H9 (cell line): ENCODE data around the gene PXDN. TPM values are rescaled to one million over a fixed set of nuclear protein-coding genes. Genes with fewer than 3 reads are reported as not detected.

Source experiments
- DNase-seq: peaks from one replicate; pipeline ENCODE4 v3.0.0-alpha.2; 2017
- H2AFZ ChIP-seq: one replicate; pipeline ENCODE4 v1.6.1; 2013; ENCODE audit warnings: mild to moderate bottlenecking, low read length, control low read depth, moderate library complexity
- H2AK5ac ChIP-seq: 2 replicates; pipeline ENCODE4 v1.6.1; 2013; ENCODE audit warnings: low read length, control low read depth, mixed read lengths; ENCODE audit not compliant: insufficient read length
- H2BK120ac ChIP-seq: one replicate; pipeline ENCODE4 v1.6.1; 2013; ENCODE audit warnings: low read depth, mild to moderate bottlenecking, low read length, control low read depth, inconsistent platforms; ENCODE audit not compliant: poor library complexity, severe bottlenecking
- H2BK12ac ChIP-seq: 2 replicates; pipeline ENCODE4 v1.6.1; 2013; ENCODE audit warnings: low read length, control low read depth, mixed read lengths, low read depth; ENCODE audit not compliant: insufficient read length
- H2BK15ac ChIP-seq: 2 replicates; pipeline ENCODE4 v1.6.1; 2013; ENCODE audit warnings: low read depth, low read length, control low read depth
- H2BK20ac ChIP-seq: one replicate; pipeline ENCODE4 v1.6.1; 2013; ENCODE audit warnings: low read depth, mild to moderate bottlenecking, low read length, control low read depth, inconsistent platforms; ENCODE audit not compliant: poor library complexity, severe bottlenecking
- H2BK5ac ChIP-seq: 2 replicates; pipeline ENCODE4 v1.6.1; 2013; ENCODE audit warnings: low read length, control low read depth, mixed read lengths; ENCODE audit not compliant: insufficient read length
- H3K14ac ChIP-seq: 2 replicates; pipeline ENCODE4 v1.6.1; 2013; ENCODE audit warnings: low read length, control low read depth; ENCODE audit not compliant: insufficient read depth
- H3K18ac ChIP-seq: 2 replicates; pipeline ENCODE4 v1.6.1; 2013; ENCODE audit warnings: low read depth, mild to moderate bottlenecking, mixed read lengths, low read length, control low read depth; ENCODE audit not compliant: insufficient read length
- H3K23ac ChIP-seq: 2 replicates; pipeline ENCODE4 v1.6.1; 2013; ENCODE audit warnings: low read length, control low read depth, mixed read lengths, low read depth; ENCODE audit not compliant: insufficient read length
- H3K23me2 ChIP-seq: 2 replicates; pipeline ENCODE4 v1.6.1; 2013; ENCODE audit warnings: low read depth, mild to moderate bottlenecking, mixed read lengths, low read length, control low read depth; ENCODE audit not compliant: insufficient read length, poor library complexity, severe bottlenecking
- H3K27ac ChIP-seq: 2 replicates; pipeline ENCODE4 v1.5.1; 2013; ENCODE audit warnings: low read length, control low read depth, mixed read lengths, low read depth; ENCODE audit not compliant: insufficient read length
- H3K27me3 ChIP-seq: 2 replicates; pipeline ENCODE4 v1.6.1; 2013; ENCODE audit warnings: low read length, control low read depth, inconsistent platforms; ENCODE audit not compliant: insufficient read depth
- H3K4ac ChIP-seq: 2 replicates; pipeline ENCODE4 v1.6.1; 2013; ENCODE audit warnings: low read depth, mild to moderate bottlenecking, control low read depth, inconsistent platforms, low read length, moderate library complexity
- H3K4me1 ChIP-seq: 2 replicates; pipeline ENCODE4 v1.6.1; 2013; ENCODE audit warnings: low read length, control low read depth, inconsistent platforms; ENCODE audit not compliant: insufficient read depth
- H3K4me2 ChIP-seq: 2 replicates; pipeline ENCODE4 v1.6.1; 2013; ENCODE audit warnings: low read length, control low read depth, mixed read lengths; ENCODE audit not compliant: insufficient read length, insufficient read depth
- H3K56ac ChIP-seq: 2 replicates; pipeline ENCODE4 v1.6.1; 2013; ENCODE audit warnings: low read depth, mild to moderate bottlenecking, mixed read lengths, low read length, control low read depth; ENCODE audit not compliant: insufficient read length
- H3K79me1 ChIP-seq: 2 replicates; pipeline ENCODE4 v1.6.1; 2013; ENCODE audit warnings: low read depth, mild to moderate bottlenecking, moderate library complexity, low read length, control low read depth, inconsistent platforms; ENCODE audit not compliant: insufficient read depth, poor library complexity, severe bottlenecking
- H3K79me2 ChIP-seq: 2 replicates; pipeline ENCODE4 v1.6.1; 2013; ENCODE audit warnings: low read length, control low read depth, inconsistent platforms; ENCODE audit not compliant: insufficient read depth
- H3K9ac ChIP-seq: 2 replicates; pipeline ENCODE4 v1.6.1; 2013; ENCODE audit warnings: low read length, control low read depth, mixed read lengths; ENCODE audit not compliant: insufficient read length; ENCODE audit errors: extremely low read depth
- H3K9me3 ChIP-seq: one replicate; pipeline ENCODE4 v1.6.1; 2013; ENCODE audit warnings: low read depth, low read length, inconsistent platforms; ENCODE audit not compliant: control insufficient read depth
- H3T11ph ChIP-seq: one replicate; pipeline ENCODE4 v1.6.1; 2013; ENCODE audit warnings: mild to moderate bottlenecking, low read length, control low read depth, inconsistent platforms
- H4K20me1 ChIP-seq: one replicate; pipeline ENCODE4 v1.6.1; 2013; ENCODE audit not compliant: control insufficient read depth, insufficient read length, insufficient read depth
- H4K5ac ChIP-seq: 2 replicates; pipeline ENCODE4 v1.6.1; 2013; ENCODE audit warnings: low read depth, mild to moderate bottlenecking, mixed read lengths, low read length, control low read depth; ENCODE audit not compliant: insufficient read length
- H4K8ac ChIP-seq: replicated peaks from 2 replicates; pipeline ENCODE4 v1.6.1; 2013; ENCODE audit warnings: low read length, control low read depth, mixed read lengths, low read depth; ENCODE audit not compliant: insufficient read length
- H4K91ac ChIP-seq: 2 replicates; pipeline ENCODE4 v1.6.1; 2013; ENCODE audit warnings: low read depth, mild to moderate bottlenecking, moderate library complexity, mixed read lengths, low read length, control low read depth; ENCODE audit not compliant: insufficient read length
- H3K27ac Mint-ChIP-seq, 3 experiments: 2 replicates in 2 of 3; 3 replicates in 1 of 3; pipeline ENCODE4 v1.8.0; 2020 to 2021; ENCODE audit warnings: mixed read lengths in 3 of 3, mild to moderate bottlenecking in 1 of 3, moderate library complexity in 1 of 3
- H3K27me3 Mint-ChIP-seq: 2 replicates; pipeline ENCODE4 v1.8.0; 2021; ENCODE audit warnings: low read depth, mild to moderate bottlenecking, moderate library complexity, mixed read lengths
- H3K36me3 Mint-ChIP-seq, 3 experiments: 2 replicates in 2 of 3; 3 replicates in 1 of 3; pipeline ENCODE4 v1.8.0; 2020 to 2021; ENCODE audit warnings: low read depth in 3 of 3, mixed read lengths in 3 of 3; ENCODE audit not compliant: insufficient read depth in 1 of 3
- H3K4me1 Mint-ChIP-seq, 2 experiments: 2 replicates each; pipeline ENCODE4 v1.8.0; 2020; ENCODE audit warnings: mixed read lengths in 2 of 2
- H3K4me3 Mint-ChIP-seq, 2 experiments: 2 replicates in 1 of 2; 3 replicates in 1 of 2; pipeline ENCODE4 v1.8.0; 2020 to 2021; ENCODE audit warnings: mild to moderate bottlenecking in 2 of 2, mixed read lengths in 2 of 2, moderate library complexity in 1 of 2
- H3K9me3 Mint-ChIP-seq, 2 experiments: 2 replicates in 1 of 2; 3 replicates in 1 of 2; pipeline ENCODE4 v1.8.0; 2020; ENCODE audit warnings: mild to moderate bottlenecking in 2 of 2, mixed read lengths in 2 of 2, moderate library complexity in 1 of 2
- CTCF ChIP-seq: fragments of 200-600 bp; sonication (generic); conservative IDR thresholded peaks from 3 replicates; pipeline ENCODE4 v1.8.0; 2021; ENCODE audit warnings: antibody characterized with exemption, mild to moderate bottlenecking
- WGBS: extraction: QIAGEN DNeasy Blood & Tissue Kit; methylation state at CpG from one replicate; pipeline ENCODE4 v1.1.7; 2013; ENCODE audit warnings: missing lambda C conversion rate, low lambda C conversion rate, mixed read lengths; ENCODE audit not compliant: insufficient read length; ENCODE audit errors: extremely low coverage; 5-methylcytosine and 5-hydroxymethylcytosine counted together
- total RNA-seq: library from RNA; stranded (reverse); gene quantifications from 2 replicates; pipeline ENCODE4 v1.2.1, GENCODE V29; 2021

Gene PXDN
- total RNA-seq, 1 experiment from 2014 or later = 146 TPM

GRCh38 chr2:1787755-1788477, 43.6 kb upstream of the PXDN start:
- H3K18ac ChIP-seq = no peak overlapping the region
- no peaks in the 10 kb centered on the region for H3K79me1 ChIP-seq
- H3K79me2 ChIP-seq = no peaks in the 10 kb centered on the region
- no peak overlapping the region for H2AFZ ChIP-seq
- no peak overlapping the region for H3K23ac ChIP-seq
- H2BK12ac ChIP-seq = no peak overlapping the region
- H4K20me1 ChIP-seq = no peaks in the 10 kb centered on the region
- H3K14ac ChIP-seq = no peak overlapping the region; the same call in 1 of the 2 replicates
- no peak overlapping the region for H4K5ac ChIP-seq
- Mint-ChIP-seq H3K27ac (no peak overlapping the region), H3K36me3 (no peaks in the 10 kb centered on the region), H3K4me1 (peaks cover 12 to 16% of the 10 kb centered on the region in 2 experiments), H3K4me3 (no peak overlapping the region), H3K9me3 (no peaks in the 10 kb centered on the region), H3K27me3 (no peaks in the 10 kb centered on the region)
- no peak overlapping the region for H4K8ac ChIP-seq
- no peak overlapping the region for H2BK120ac ChIP-seq
- H3K9me3 ChIP-seq = no peaks in the 10 kb centered on the region
- H3K4ac ChIP-seq = no peak overlapping the region
- WGBS = no CpG with 5 or more reads among the region's 10 CpGs
- H3K27ac ChIP-seq = no peak overlapping the region
- no peak overlapping the region for H2AK5ac ChIP-seq
- H3K9ac ChIP-seq = no peak overlapping the region
- no peaks in the 10 kb centered on the region for H3K23me2 ChIP-seq
- H3K56ac ChIP-seq = no peak overlapping the region
- H2BK5ac ChIP-seq = no peak overlapping the region
- no peak overlapping the region for H3K4me2 ChIP-seq
- no peak overlapping the region for H4K91ac ChIP-seq
- H3K27me3 ChIP-seq = no peaks in the 10 kb centered on the region
- no peak overlapping the region for H3T11ph ChIP-seq
- no peak overlapping the region for H2BK15ac ChIP-seq
- no peak for TF ChIP-seq CTCF
- DNase-seq = no peak
- H2BK20ac ChIP-seq = no peak overlapping the region
- H3K4me1 ChIP-seq = no peaks in the 10 kb centered on the region; the same call in 1 of the 2 replicates
